ENCODE results near the gene RBBP6. TPM values are rescaled to one million over a fixed set of nuclear protein-coding genes. Genes with fewer than 3 reads are reported as not detected.

RBBP6 gene
- polyA plus RNA-seq, 1 experiment = 11.7 TPM

GRCh38 chr16:24526701-24527495, 12.5 kb upstream of the RBBP6 start:
- H3K36me3 ChIP-seq (ENCODE audit: control insufficient read depth, insufficient read depth, low read length) = no peaks in the 10 kb centered on the region
- no peak for TF ChIP-seq CTCF (IDR thresholded peaks at IDR 0.05; ENCODE audit: insufficient read depth, low read depth, low read length)
- no peak overlapping the region for H3K4me3 ChIP-seq (ENCODE audit: low read depth, low read length)
- H3K27me3 ChIP-seq (ENCODE audit: control insufficient read depth, insufficient read depth, low read length) = no peaks in the 10 kb centered on the region
- ChIA-PET CTCF (interaction anchor here (0.8 to 2.3 kb wide), 5 partner anchors 9 to 308 kb away, joined by 3 to 8 read pairs (median 4); no protein-coding TSS in a partner anchor), POLR2A (no interaction called here)
- no peak for DNase-seq (ENCODE audit: low read depth)

- no peak for TF ChIP-seq CTCF (IDR thresholded peaks at IDR 0.05; ENCODE audit: insufficient read depth, low read depth, low read length)
- H3K4me3 ChIP-seq (ENCODE audit: low read depth, low read length) = no peak overlapping the region
- no peaks in the 10 kb centered on the region for H3K36me3 ChIP-seq (ENCODE audit: control insufficient read depth, insufficient read depth, low read length)
- CTCF ChIA-PET = interaction anchor here (0.8 kb wide), 1 partner anchor 14 kb away, joined by 3 read pairs; no protein-coding TSS in a partner anchor
- POLR2A ChIA-PET = no interaction called here
- DNase-seq (ENCODE audit: low read depth) = no peak
- H3K27me3 ChIP-seq (ENCODE audit: control insufficient read depth, insufficient read depth, low read length) = no peaks in the 10 kb centered on the region
These were observed 8.2 kb upstream of the RBBP6 start for GRCh38 chr16:24531166-24531565.

- POLR2A ChIA-PET = no interaction called here
- TF ChIP-seq CTCF (IDR thresholded peaks at IDR 0.05; ENCODE audit: insufficient read depth, low read depth, low read length) = no peak
- Histone ChIP-seq H3K4me3 (ENCODE audit: low read depth, low read length) (no peak overlapping the region), H3K36me3 (ENCODE audit: control insufficient read depth, insufficient read depth, low read length) (no peaks in the 10 kb centered on the region), H3K27me3 (ENCODE audit: control insufficient read depth, insufficient read depth, low read length) (no peaks in the 10 kb centered on the region)
- CTCF ChIA-PET = no interaction called here
- DNase-seq (ENCODE audit: low read depth) = no peak
These were observed 4.7 kb upstream of the RBBP6 start for GRCh38 chr16:24534620-24535019.

- H3K27me3 ChIP-seq (ENCODE audit: control insufficient read depth, insufficient read depth, low read length) = no peaks in the 10 kb centered on the region
- no peak for DNase-seq (ENCODE audit: low read depth)
- H3K4me3 ChIP-seq (ENCODE audit: low read depth, low read length) = no peak overlapping the region
- POLR2A ChIA-PET = no interaction called here
- CTCF ChIA-PET = interaction anchor here (1.3 to 2.1 kb wide), 2 partner anchors 9 to 12 kb away, joined by 5 to 8 read pairs; no protein-coding TSS in a partner anchor
- no peaks in the 10 kb centered on the region for H3K36me3 ChIP-seq (ENCODE audit: control insufficient read depth, insufficient read depth, low read length)
- no peak for TF ChIP-seq CTCF (IDR thresholded peaks at IDR 0.05; ENCODE audit: insufficient read depth, low read depth, low read length)
These were observed 3.5 kb upstream of the RBBP6 start for GRCh38 chr16:24535827-24536226.

GRCh38 chr16:24536671-24537070, 2.7 kb upstream of the RBBP6 start:
- Histone ChIP-seq H3K4me3 (ENCODE audit: low read depth, low read length) (no peak overlapping the region), H3K36me3 (ENCODE audit: control insufficient read depth, insufficient read depth, low read length) (no peaks in the 10 kb centered on the region), H3K27me3 (ENCODE audit: control insufficient read depth, insufficient read depth, low read length) (no peaks in the 10 kb centered on the region)
- no peak for TF ChIP-seq CTCF (IDR thresholded peaks at IDR 0.05; ENCODE audit: insufficient read depth, low read depth, low read length)
- CTCF ChIA-PET = interaction anchor here (2.1 kb wide), 1 partner anchor 10 kb away, joined by 8 read pairs; no protein-coding TSS in a partner anchor
- DNase-seq (ENCODE audit: low read depth) = no peak
- POLR2A ChIA-PET = no interaction called here
